Esophagus squamous epithelium (tissue), 5 donors: ENCODE data around the gene APBB1IP. TPM values are rescaled to one million over a fixed set of nuclear protein-coding genes. Genes with fewer than 3 reads are reported as not detected.

ENCODE experiments used
- DNase-seq: peaks from one replicate; lab custom pipeline; 2025; lab: John Stamatoyannopoulos, UW
- H3K27ac ChIP-seq, 4 donors: fragments of 200-600 bp; sonication (generic); one replicate each; pipeline ENCODE4 v1.5.1; 2016 to 2019; ENCODE audit warnings: mild to moderate bottlenecking in 1 of 4
- H3K27me3 ChIP-seq, 4 donors: fragments of 200-600 bp; sonication (generic); 1 replicate in 3 of 4; 2 replicates in 1 of 4; pipeline versions ENCODE4 v1.5.1 to v1.6.0; 2017 to 2021; ENCODE audit warnings: antibody characterized with exemption in 1 of 4
- H3K36me3 ChIP-seq, 3 donors: fragments of 200-600 bp; sonication (generic); one replicate each; pipeline ENCODE4 v1.5.1; 2016 to 2019
- H3K4me1 ChIP-seq, 3 donors: fragments of 200-600 bp; sonication (generic); one replicate each; pipeline ENCODE4 v1.5.1; 2017 to 2019
- H3K4me3 ChIP-seq, 4 donors: fragments of 200-600 bp; sonication (generic); 1 replicate in 3 of 4; 2 replicates in 1 of 4; pipeline ENCODE4 v1.5.1; 2016 to 2019; ENCODE audit warnings: mild to moderate bottlenecking in 2 of 4, moderate library complexity in 1 of 4
- H3K9me3 ChIP-seq, 3 donors: fragments of 200-600 bp; sonication (generic); one replicate each; pipeline ENCODE4 v1.5.1; 2016 to 2019
- POLR2A ChIP-seq, 4 donors: fragments of 450-650 bp; IDR thresholded peaks; one replicate each; pipeline ENCODE4 v1.6.1; 2017; ENCODE audit warnings: antibody characterized with exemption in 4 of 4, mild to moderate bottlenecking in 4 of 4, moderate library complexity in 3 of 4
- WGBS, 2 donors: methylation state at CpG; one replicate each; pipeline ENCODE4 v1.1.5; 2018; 5-methylcytosine and 5-hydroxymethylcytosine counted together
- intact Hi-C: fragments of 100-400 bp; cut with DNase I; formaldehyde crosslinking; loops from one replicate; pipeline ENCODE4 v1.15.0; 2022
- total RNA-seq, 4 donors: library from RNA; depleted of rRNA; stranded (reverse); fragments of >200 nt; gene quantifications; one replicate each; pipeline ENCODE4 v1.1.0, GENCODE V29; 2016
- TF ChIP-seq, protein P1 (sequence below), 6 experiments: fragments of 450-650 bp in 4 of 6; fragments of 200-600 bp in 2 of 6; sonication (generic) in 2 of 6; IDR thresholded peaks; one replicate each; pipeline ENCODE4 v1.5.1; 2016 to 2019; ENCODE audit warnings: antibody characterized with exemption in 6 of 6, mild to moderate bottlenecking in 4 of 6, moderate library complexity in 4 of 6
- donor health status: DM: yes; HTN: yes; CAD: no.

The APBB1IP gene
- total RNA-seq, 4 donors from 2014 or later, result 0.45 to 5.5 (median 1.7) TPM

DNA sequence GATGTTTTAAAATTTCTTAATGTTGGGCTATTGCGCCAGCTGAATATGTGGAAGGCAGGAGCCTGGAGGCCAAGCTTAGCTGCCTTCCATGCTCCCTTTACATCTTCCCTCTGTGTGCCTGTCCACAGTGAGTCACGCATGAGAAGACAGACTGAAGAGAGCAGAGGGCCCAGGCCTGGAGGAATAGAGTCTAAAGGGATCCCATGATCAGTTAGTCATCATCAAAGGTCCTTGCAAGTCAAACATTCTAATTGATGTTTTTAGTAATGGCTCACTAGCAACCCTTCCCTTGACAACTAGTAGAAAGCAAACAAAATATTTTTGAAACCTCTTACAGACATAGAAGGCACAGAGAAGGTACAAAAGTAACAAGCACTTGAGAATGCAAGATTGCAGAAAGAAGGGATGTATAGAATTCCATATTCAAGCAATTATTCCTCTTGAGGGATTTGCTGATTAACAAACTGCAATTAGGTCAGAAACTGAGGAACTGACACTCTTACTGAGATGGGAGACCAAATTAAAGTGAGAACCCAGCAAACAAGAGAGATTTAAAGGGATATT, 30.7 kb upstream of the APBB1IP start:
- no peak for DNase-seq
- H3K9me3 ChIP-seq, result no peaks in the 10 kb centered on the region
- H3K27ac ChIP-seq, result no peak overlapping the region
- 77 to 82% methylated on average over 2 of the region's 2 CpGs for WGBS, 2 donors
- H3K4me1 ChIP-seq, result no peaks in the 10 kb centered on the region
- H3K4me3 ChIP-seq, result no peak overlapping the region
- no peak for TF ChIP-seq POLR2A (IDR thresholded peaks at IDR 0.05)
- TF ChIP-seq, protein P1, sequence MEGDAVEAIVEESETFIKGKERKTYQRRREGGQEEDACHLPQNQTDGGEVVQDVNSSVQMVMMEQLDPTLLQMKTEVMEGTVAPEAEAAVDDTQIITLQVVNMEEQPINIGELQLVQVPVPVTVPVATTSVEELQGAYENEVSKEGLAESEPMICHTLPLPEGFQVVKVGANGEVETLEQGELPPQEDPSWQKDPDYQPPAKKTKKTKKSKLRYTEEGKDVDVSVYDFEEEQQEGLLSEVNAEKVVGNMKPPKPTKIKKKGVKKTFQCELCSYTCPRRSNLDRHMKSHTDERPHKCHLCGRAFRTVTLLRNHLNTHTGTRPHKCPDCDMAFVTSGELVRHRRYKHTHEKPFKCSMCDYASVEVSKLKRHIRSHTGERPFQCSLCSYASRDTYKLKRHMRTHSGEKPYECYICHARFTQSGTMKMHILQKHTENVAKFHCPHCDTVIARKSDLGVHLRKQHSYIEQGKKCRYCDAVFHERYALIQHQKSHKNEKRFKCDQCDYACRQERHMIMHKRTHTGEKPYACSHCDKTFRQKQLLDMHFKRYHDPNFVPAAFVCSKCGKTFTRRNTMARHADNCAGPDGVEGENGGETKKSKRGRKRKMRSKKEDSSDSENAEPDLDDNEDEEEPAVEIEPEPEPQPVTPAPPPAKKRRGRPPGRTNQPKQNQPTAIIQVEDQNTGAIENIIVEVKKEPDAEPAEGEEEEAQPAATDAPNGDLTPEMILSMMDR (IDR thresholded peaks at IDR 0.05), result no peak
- no peaks in the 10 kb centered on the region for H3K27me3 ChIP-seq
- H3K36me3 ChIP-seq, result no peaks in the 10 kb centered on the region
- intact Hi-C loops, result no loop called here

- no peak for TF ChIP-seq POLR2A (IDR thresholded peaks at IDR 0.05)
- TF ChIP-seq, protein P1 (IDR thresholded peaks at IDR 0.05), result no peak
- DNase-seq, result no peak
- no peaks in the 10 kb centered on the region for H3K9me3 ChIP-seq
- WGBS, 2 donors, result 56 to 59% methylated on average over 5 of the region's 5 CpGs
- H3K4me3 ChIP-seq, result no peak overlapping the region
- H3K36me3 ChIP-seq, result no peaks in the 10 kb centered on the region
- H3K4me1 ChIP-seq, result no peaks in the 10 kb centered on the region
- H3K27me3 ChIP-seq, result no peaks in the 10 kb centered on the region
- no peak overlapping the region for H3K27ac ChIP-seq
- intact Hi-C loops, result no loop called here
Measured at GRCh38 chr10:26408858-26409494, 29.2 kb upstream of the APBB1IP start.

GRCh38 chr10:26410356-26410755, 27.8 kb upstream of the APBB1IP start:
- DNase-seq, result no peak
- no peaks in the 10 kb centered on the region for H3K4me1 ChIP-seq
- H3K27ac ChIP-seq, result no peak overlapping the region
- no peaks in the 10 kb centered on the region for H3K9me3 ChIP-seq
- no peaks in the 10 kb centered on the region for H3K27me3 ChIP-seq
- H3K36me3 ChIP-seq, result no peaks in the 10 kb centered on the region
- TF ChIP-seq, protein P1 (IDR thresholded peaks at IDR 0.05), result no peak
- TF ChIP-seq POLR2A (IDR thresholded peaks at IDR 0.05), result no peak
- WGBS, 2 donors, result 53 to 66% methylated on average over 6 of the region's 6 CpGs
- intact Hi-C loops, result no loop called here
- no peak overlapping the region for H3K4me3 ChIP-seq

- H3K9me3 ChIP-seq, result no peaks in the 10 kb centered on the region
- intact Hi-C loops, result no loop called here
- WGBS, 2 donors, result 46 to 53% methylated on average over 1 of the region's 1 CpG
- TF ChIP-seq, protein P1 (IDR thresholded peaks at IDR 0.05), result no peak
- TF ChIP-seq POLR2A (IDR thresholded peaks at IDR 0.05), result no peak
- H3K4me1 ChIP-seq, result no peaks in the 10 kb centered on the region
- no peaks in the 10 kb centered on the region for H3K27me3 ChIP-seq
- H3K36me3 ChIP-seq, result no peaks in the 10 kb centered on the region
- H3K4me3 ChIP-seq, result no peak overlapping the region
- H3K27ac ChIP-seq, result no peak overlapping the region
- DNase-seq, result no peak
Measured at GRCh38 chr10:26412932-26413331, 25.2 kb upstream of the APBB1IP start.

- no peak overlapping the region for H3K27ac ChIP-seq
- H3K27me3 ChIP-seq, result no peaks in the 10 kb centered on the region
- intact Hi-C loops, result no loop called here
- TF ChIP-seq, protein P1 (IDR thresholded peaks at IDR 0.05), result no peak
- H3K4me3 ChIP-seq, result no peak overlapping the region
- no peak for DNase-seq
- H3K9me3 ChIP-seq, result no peaks in the 10 kb centered on the region
- WGBS, 2 donors, result 45 to 53% methylated on average over 2 of the region's 2 CpGs
- no peaks in the 10 kb centered on the region for H3K4me1 ChIP-seq
- H3K36me3 ChIP-seq, result no peaks in the 10 kb centered on the region
Measured at GRCh38 chr10:26413375-26413774, 24.8 kb upstream of the APBB1IP start.
